D721Med (cell line): ENCODE measurements around the gene PSMD6.

Experiments used
- DNase-seq: peaks from one replicate; pipeline ENCODE4 v3.0.0; 2011; ENCODE audit warnings: low spot score; ENCODE audit not compliant: insufficient read length
- FAIRE-seq: peaks from 2 replicates; lab custom pipeline; 2011; peaks lifted over from hg19 to GRCh38; lab: Jason Lieb, UNC
- CTCF ChIP-seq: IDR thresholded peaks from 2 replicates; pipeline ENCODE4 v1.5.1; 2012; ENCODE audit warnings: mild to moderate bottlenecking, control low read depth; ENCODE audit not compliant: insufficient read depth; ENCODE audit errors: missing control alignments

The PSMD6 gene

DNA sequence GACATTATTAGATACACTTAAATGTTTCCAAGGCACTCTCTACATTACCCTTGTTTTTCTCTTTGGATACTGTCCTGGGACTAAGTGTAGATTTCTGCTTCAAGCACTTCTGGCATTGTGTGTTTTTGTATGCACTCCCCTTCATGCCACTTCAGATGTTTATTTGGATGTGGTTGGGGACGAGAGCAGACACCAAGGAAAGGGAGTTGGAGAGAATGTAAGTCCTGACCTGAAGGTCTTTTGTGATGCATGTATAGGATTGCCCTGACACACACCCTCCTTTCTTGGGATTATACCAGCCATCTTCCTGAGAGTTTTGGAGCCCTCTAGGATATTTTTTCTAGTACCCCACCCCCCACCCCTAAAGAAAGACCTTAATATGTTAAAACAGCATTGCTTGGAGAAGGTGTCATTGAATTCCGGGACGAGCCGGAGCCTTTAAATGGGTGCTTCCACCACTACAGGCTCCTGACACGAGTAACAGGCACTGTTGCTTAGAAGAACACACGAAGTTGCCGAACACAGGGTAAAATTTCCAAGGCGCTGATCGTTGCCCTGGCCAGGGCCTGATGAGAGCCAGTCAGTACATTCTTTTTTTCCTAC lies 22.7 kb downstream of the PSMD6 start:
- DNase-seq (no peak), FAIRE-seq (no peak)
- TF ChIP-seq CTCF = no peak

- TF ChIP-seq CTCF = no peak
- FAIRE-seq (no peak), DNase-seq (no peak)
Measured at GRCh38 chr3:63998852-63999754, 24.2 kb downstream of the PSMD6 start.

GRCh38 chr3:63995086-63995485 lies 28.2 kb downstream of the PSMD6 start:
- FAIRE-seq = no peak
- no peak for DNase-seq
- no peak for TF ChIP-seq CTCF

DNA sequence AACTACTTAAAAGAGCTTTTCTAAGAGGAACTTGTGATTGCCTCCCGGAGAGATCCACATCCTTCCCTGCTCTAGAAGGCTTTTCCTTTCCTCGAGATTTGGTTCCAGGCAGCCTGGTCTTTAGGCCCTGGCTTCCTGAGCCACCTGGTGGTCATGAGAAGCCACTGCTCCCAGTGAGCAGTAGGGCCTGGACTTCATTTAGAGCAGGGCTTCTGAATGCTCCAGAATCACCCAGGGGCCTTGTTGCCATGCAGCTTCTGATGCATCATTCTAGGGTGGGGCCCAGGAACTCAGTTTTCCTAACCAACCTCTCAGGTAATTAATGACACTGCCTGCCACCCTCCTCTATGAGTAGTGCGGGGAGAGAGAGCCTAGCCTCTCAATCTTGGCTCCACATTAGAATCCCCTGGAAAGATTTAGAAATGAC lies 29.6 kb downstream of the PSMD6 start:
- TF ChIP-seq CTCF = peak; percentile 98
- DNase-seq (peak; percentile 59), FAIRE-seq (peak; percentile 86)

- no peak for TF ChIP-seq CTCF
- DNase-seq = no peak
- no peak for FAIRE-seq
Measured at GRCh38 chr3:63992516-63993209, 30.6 kb downstream of the PSMD6 start.

DNA sequence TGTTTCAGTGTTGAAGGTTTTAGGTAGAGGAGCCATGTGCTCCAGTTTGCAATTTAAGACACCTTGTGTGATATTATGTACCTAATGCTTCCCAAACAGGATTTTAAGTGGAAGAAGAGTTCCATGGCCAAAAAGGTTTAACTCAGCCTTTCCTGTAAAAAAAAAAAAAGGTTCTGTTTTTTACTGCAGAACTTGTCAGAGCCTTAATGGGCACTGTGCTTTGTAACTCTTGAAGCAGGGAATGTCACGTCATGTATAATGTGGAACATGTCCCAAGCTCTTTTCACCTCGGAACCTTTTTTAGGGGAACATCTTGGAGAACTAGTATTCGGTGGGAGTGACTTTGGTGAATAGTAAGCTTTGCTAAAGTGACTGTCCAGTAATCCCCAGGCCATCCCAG lies 31.6 kb downstream of the PSMD6 start:
- DNase-seq (no peak), FAIRE-seq (no peak)
- no peak for TF ChIP-seq CTCF
